Adipocyte (in vitro differentiated cells): ENCODE results near the gene B2M.

Experiments
- DNase-seq: peaks from one replicate; pipeline ENCODE4 v3.0.0-alpha.2; 2015; ENCODE audit warnings: low read depth
- H3K27me3 ChIP-seq: replicated peaks from 2 replicates; pipeline ENCODE4 v1.7.0; 2013; ENCODE audit warnings: mild to moderate bottlenecking, low read length, moderate library complexity; ENCODE audit not compliant: control insufficient read depth, insufficient read depth
- H3K36me3 ChIP-seq: 2 replicates; pipeline ENCODE4 v1.7.0; 2013; ENCODE audit warnings: low read length, mild to moderate bottlenecking, moderate library complexity; ENCODE audit not compliant: control insufficient read depth, insufficient read depth, severe bottlenecking
- H3K4me1 ChIP-seq: 2 replicates; pipeline ENCODE4 v1.7.0; 2013; ENCODE audit warnings: mild to moderate bottlenecking, low read length, moderate library complexity; ENCODE audit not compliant: control insufficient read depth, insufficient read depth
- H3K4me3 ChIP-seq: 2 replicates; pipeline ENCODE4 v1.7.0; 2013; ENCODE audit warnings: mild to moderate bottlenecking, low read length, moderate library complexity
- H3K9ac ChIP-seq: 2 replicates; pipeline ENCODE4 v1.7.0; 2013; ENCODE audit warnings: mild to moderate bottlenecking, low read length, moderate library complexity
- H3K9me3 ChIP-seq: 2 replicates; pipeline ENCODE4 v1.7.0; 2013; ENCODE audit warnings: mild to moderate bottlenecking, low read length, moderate library complexity; ENCODE audit not compliant: control insufficient read depth

Gene B2M

GRCh38 chr15:44711096-44711742 is at the start of gene B2M, which contains the start of gene PATL2:
Gene B2M, plus strand, starts transcription at chr15:44711517. Its CDS starts 30 bp downstream, at chr15:44711547.
Gene PATL2, minus strand, starts transcription at chr15:44711323. Its CDS starts 34,833 bp downstream, at chr15:44676490.
- peak within 1 kb of the TSS; percentile 85 for H3K4me3 ChIP-seq
- peaks cover 11% of the 10 kb centered on the region for H3K4me1 ChIP-seq
- peak within 1 kb of the TSS; percentile 98 for H3K9ac ChIP-seq
- peaks cover 16% of the 10 kb centered on the region for H3K36me3 ChIP-seq
- no peaks in the 10 kb centered on the region for H3K9me3 ChIP-seq
- DNase-seq, result peak; percentile 99
- no peaks in the 10 kb centered on the region for H3K27me3 ChIP-seq

- DNase-seq, result no peak
These were observed 49.7 kb upstream of the B2M start for GRCh38 chr15:44661576-44661975.

GRCh38 chr15:44662478-44663409 is 48.6 kb upstream of the B2M start:
- peak overlapping the region; percentile 99 for H3K9ac ChIP-seq
- H3K4me3 ChIP-seq, result peak overlapping the region; percentile 94
- H3K36me3 ChIP-seq, result peaks cover 20% of the 10 kb centered on the region
- H3K4me1 ChIP-seq, result peaks cover 16% of the 10 kb centered on the region
- DNase-seq, result peak; percentile 76
- H3K27me3 ChIP-seq, result no peaks in the 10 kb centered on the region
- H3K9me3 ChIP-seq, result no peaks in the 10 kb centered on the region

More at GRCh38 chr15:44661576-44661975, 49.7 kb upstream of the B2M start:
- Histone ChIP-seq H3K4me1 (peaks cover 16% of the 10 kb centered on the region), H3K4me3 (peak overlapping the region; percentile 94), H3K9ac (no peak overlapping the region), H3K36me3 (peaks cover 27% of the 10 kb centered on the region), H3K9me3 (no peaks in the 10 kb centered on the region), H3K27me3 (no peaks in the 10 kb centered on the region)

- H3K4me3 ChIP-seq, result peak within 1 kb of the TSS; percentile 94
These were observed 47.7 kb upstream of the B2M start, which contains the start of gene SPG11 for GRCh38 chr15:44663410-44664308. Gene SPG11, minus strand, starts transcription at chr15:44663662. Its CDS starts 15 bp downstream, at chr15:44663647.

GRCh38 chr15:44666210-44667038 is 44.9 kb upstream of the B2M start:
- Histone ChIP-seq H3K36me3 (no peaks in the 10 kb centered on the region), H3K4me1 (peaks cover 16% of the 10 kb centered on the region), H3K9me3 (no peaks in the 10 kb centered on the region), H3K27me3 (no peaks in the 10 kb centered on the region), H3K9ac (no peak overlapping the region), H3K4me3 (no peak overlapping the region)
- no peak for DNase-seq

More at GRCh38 chr15:44663410-44664308, 47.7 kb upstream of the B2M start, which contains the start of gene SPG11:
- no peaks in the 10 kb centered on the region for H3K9me3 ChIP-seq
- peak; percentile 99 for DNase-seq
- no peaks in the 10 kb centered on the region for H3K27me3 ChIP-seq
- peak within 1 kb of the TSS; percentile 99 for H3K9ac ChIP-seq
- peaks cover 14% of the 10 kb centered on the region for H3K36me3 ChIP-seq
- peaks cover 16% of the 10 kb centered on the region for H3K4me1 ChIP-seq

- H3K27me3 ChIP-seq, result no peaks in the 10 kb centered on the region
- H3K9me3 ChIP-seq, result no peaks in the 10 kb centered on the region
- H3K4me3 ChIP-seq, result no peak overlapping the region
- DNase-seq, result no peak
- H3K9ac ChIP-seq, result no peak overlapping the region
- no peaks in the 10 kb centered on the region for H3K36me3 ChIP-seq
- H3K4me1 ChIP-seq, result peaks cover 10% of the 10 kb centered on the region
These were observed 44.3 kb upstream of the B2M start for GRCh38 chr15:44667039-44667360.

GRCh38 chr15:44668921-44669320 is 42.4 kb upstream of the B2M start:
- DNase-seq, result no peak
- Histone ChIP-seq H3K36me3 (no peaks in the 10 kb centered on the region), H3K9ac (no peak overlapping the region), H3K4me1 (peaks cover 3% of the 10 kb centered on the region), H3K4me3 (no peak overlapping the region), H3K27me3 (no peaks in the 10 kb centered on the region), H3K9me3 (no peaks in the 10 kb centered on the region)

GRCh38 chr15:44670087-44670950 is 41.0 kb upstream of the B2M start:
- no peaks in the 10 kb centered on the region for H3K36me3 ChIP-seq
- no peak overlapping the region for H3K9ac ChIP-seq
- H3K9me3 ChIP-seq, result no peaks in the 10 kb centered on the region
- no peak for DNase-seq
- H3K4me1 ChIP-seq, result no peaks in the 10 kb centered on the region
- no peaks in the 10 kb centered on the region for H3K27me3 ChIP-seq
- H3K4me3 ChIP-seq, result no peak overlapping the region

GRCh38 chr15:44673639-44674038 is 37.7 kb upstream of the B2M start:
- H3K36me3 ChIP-seq, result no peaks in the 10 kb centered on the region
- no peak overlapping the region for H3K9ac ChIP-seq
- H3K4me3 ChIP-seq, result no peak overlapping the region
- H3K27me3 ChIP-seq, result peaks cover 5% of the 10 kb centered on the region
- no peaks in the 10 kb centered on the region for H3K9me3 ChIP-seq
- no peaks in the 10 kb centered on the region for H3K4me1 ChIP-seq
- no peak for DNase-seq
